Measurements from ENCODE around the gene FGF2.

- TF ChIP-seq EZH2phosphoT487 (IDR thresholded peaks at IDR 0.05; ENCODE audit: borderline replicate concordance) (no peak), CEBPB (IDR thresholded peaks at IDR 0.05; ENCODE audit: low read depth) (no peak), ELF1 (IDR thresholded peaks at IDR 0.05; ENCODE audit: borderline replicate concordance, low read depth) (no peak), POLR2A (IDR thresholded peaks at IDR 0.05; ENCODE audit: borderline replicate concordance, extremely low read depth, insufficient read depth, insufficient read length) (no peak), POLR2AphosphoS5 (IDR thresholded peaks at IDR 0.05; ENCODE audit: low read depth, low read length) (no peak), CTCF (IDR thresholded peaks at IDR 0.05 in 2 of 3, conservative IDR thresholded peaks at IDR 0.05 in 1 of 3; ENCODE audit: borderline replicate concordance in 1 of 3, insufficient read depth in 1 of 3, low read depth in 2 of 3, low read length in 2 of 3) (no peak), SRF (IDR thresholded peaks at IDR 0.05; ENCODE audit: low read depth) (no peak), EZH2 (IDR thresholded peaks at IDR 0.05) (no peak), YY1 (IDR thresholded peaks at IDR 0.05; ENCODE audit: extremely low read depth, insufficient replicate concordance, low read depth, low read length) (no peak), MAX (IDR thresholded peaks at IDR 0.05) (no peak), SIN3A (IDR thresholded peaks at IDR 0.05; ENCODE audit: low read depth) (no peak)
These were observed 119.5 kb downstream of the FGF2 start for GRCh38 chr4:122946142-122946541.

Data from HCT116 (cell line).